ENCODE results near the gene ZNF157. TPM values are rescaled to one million over a fixed set of nuclear protein-coding genes. Genes with fewer than 3 reads are reported as not detected.
"Not testable (repeated sequence)": the region's sequence is repeated elsewhere in the genome, so short reads cannot be mapped to it uniquely, and the experiment has no call there.

ZNF157 gene
- total RNA-seq, 1 donor from 2014 or later = 0.58 TPM

- peaks cover 4% of the 10 kb centered on the region for H3K9me3 Mint-ChIP-seq
- no peak for DNase-seq (ENCODE audit: extremely low spot score, unreplicated experiment)
- no peak overlapping the region for H3K27ac Mint-ChIP-seq
- TF ChIP-seq, protein P1, sequence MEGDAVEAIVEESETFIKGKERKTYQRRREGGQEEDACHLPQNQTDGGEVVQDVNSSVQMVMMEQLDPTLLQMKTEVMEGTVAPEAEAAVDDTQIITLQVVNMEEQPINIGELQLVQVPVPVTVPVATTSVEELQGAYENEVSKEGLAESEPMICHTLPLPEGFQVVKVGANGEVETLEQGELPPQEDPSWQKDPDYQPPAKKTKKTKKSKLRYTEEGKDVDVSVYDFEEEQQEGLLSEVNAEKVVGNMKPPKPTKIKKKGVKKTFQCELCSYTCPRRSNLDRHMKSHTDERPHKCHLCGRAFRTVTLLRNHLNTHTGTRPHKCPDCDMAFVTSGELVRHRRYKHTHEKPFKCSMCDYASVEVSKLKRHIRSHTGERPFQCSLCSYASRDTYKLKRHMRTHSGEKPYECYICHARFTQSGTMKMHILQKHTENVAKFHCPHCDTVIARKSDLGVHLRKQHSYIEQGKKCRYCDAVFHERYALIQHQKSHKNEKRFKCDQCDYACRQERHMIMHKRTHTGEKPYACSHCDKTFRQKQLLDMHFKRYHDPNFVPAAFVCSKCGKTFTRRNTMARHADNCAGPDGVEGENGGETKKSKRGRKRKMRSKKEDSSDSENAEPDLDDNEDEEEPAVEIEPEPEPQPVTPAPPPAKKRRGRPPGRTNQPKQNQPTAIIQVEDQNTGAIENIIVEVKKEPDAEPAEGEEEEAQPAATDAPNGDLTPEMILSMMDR (conservative IDR thresholded peaks at IDR 0.05) = no peak
- peaks cover 4% of the 10 kb centered on the region for H3K4me1 Mint-ChIP-seq (ENCODE audit: unreplicated experiment)
- H3K4me3 Mint-ChIP-seq = no peak overlapping the region
- H3K36me3 Mint-ChIP-seq = no peaks in the 10 kb centered on the region
- no peaks in the 10 kb centered on the region for H3K27me3 Mint-ChIP-seq
Measured at GRCh38 chrX:47380268-47380667, 9.9 kb downstream of the ZNF157 start.

DNA sequence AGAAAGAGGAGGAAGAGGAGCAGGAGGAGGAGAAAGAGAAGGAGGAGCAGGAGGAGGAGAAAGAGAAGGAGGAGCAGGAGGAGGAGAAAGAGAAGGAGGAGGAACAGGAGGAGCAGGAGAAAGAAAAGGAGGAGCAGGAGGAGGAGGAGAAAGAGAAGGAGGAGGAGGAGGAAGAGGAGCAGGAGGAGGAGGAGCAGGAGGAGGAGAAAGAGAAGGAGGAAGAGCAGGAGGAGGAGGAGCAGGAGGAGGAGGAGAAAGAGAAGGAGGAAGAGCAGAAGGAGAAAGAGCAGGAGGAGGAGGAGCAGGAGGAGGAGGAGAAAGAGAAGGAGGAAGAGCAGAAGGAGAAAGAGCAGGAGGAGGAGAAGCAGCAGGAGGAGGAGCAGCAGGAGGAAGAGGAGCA lies 10.5 kb downstream of the ZNF157 start:
- H3K4me3 Mint-ChIP-seq; H3K27ac Mint-ChIP-seq; H3K27me3 Mint-ChIP-seq; H3K36me3 Mint-ChIP-seq; DNase-seq (ENCODE audit: extremely low spot score, unreplicated experiment); H3K9me3 Mint-ChIP-seq; H3K4me1 Mint-ChIP-seq (ENCODE audit: unreplicated experiment): not testable (repeated sequence)

DNA sequence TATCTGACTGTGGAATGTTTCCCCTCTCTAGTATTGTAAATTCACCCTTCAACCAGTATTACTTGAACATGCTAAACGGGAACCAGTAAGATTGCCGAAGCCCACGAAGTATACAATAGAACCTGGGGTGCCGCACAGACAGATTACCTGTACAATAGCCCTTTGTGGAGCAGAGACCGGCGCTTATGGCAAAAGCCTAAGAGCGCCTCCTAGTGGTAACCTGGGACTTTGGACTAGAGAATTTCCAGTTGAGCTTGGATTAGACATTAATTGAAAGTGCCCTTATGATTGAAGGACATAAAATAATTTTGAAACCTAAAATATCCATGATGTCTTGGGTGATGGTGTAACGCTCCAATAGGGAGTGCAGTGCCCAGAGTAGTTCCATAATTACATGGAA lies 14.1 kb downstream of the ZNF157 start:
- Mint-ChIP-seq H3K27ac (no peak overlapping the region), H3K36me3 (no peaks in the 10 kb centered on the region), H3K4me3 (no peak overlapping the region), H3K9me3 (peaks cover 4% of the 10 kb centered on the region), H3K27me3 (no peaks in the 10 kb centered on the region), H3K4me1 (ENCODE audit: unreplicated experiment) (peaks cover 4% of the 10 kb centered on the region)
- no peak for DNase-seq (ENCODE audit: extremely low spot score, unreplicated experiment)
- TF ChIP-seq, protein P1 (conservative IDR thresholded peaks at IDR 0.05) = peak; percentile 87

DNA sequence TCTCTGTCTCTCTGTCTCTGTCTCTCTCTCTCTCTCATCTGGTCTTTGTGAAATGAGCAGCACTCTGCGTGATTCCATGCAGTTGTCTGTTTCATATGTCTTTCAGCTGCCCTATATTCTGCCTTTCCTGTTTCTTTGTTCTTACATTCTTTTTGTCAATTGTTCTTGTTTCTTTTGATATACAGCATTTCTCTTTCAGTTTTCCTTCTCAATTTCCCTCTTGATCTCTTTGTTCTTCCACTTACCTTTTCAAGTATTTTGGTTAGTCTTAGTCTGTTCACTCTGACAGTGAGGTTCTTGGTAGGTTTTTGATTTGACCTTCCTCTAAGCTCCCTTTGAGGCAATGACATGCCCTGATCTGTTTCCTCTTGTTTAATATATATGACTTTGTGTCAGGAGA lies 20.4 kb downstream of the ZNF157 start:
- no peaks in the 10 kb centered on the region for H3K36me3 Mint-ChIP-seq
- TF ChIP-seq, protein P1 (conservative IDR thresholded peaks at IDR 0.05) = no peak
- no peak overlapping the region for H3K4me3 Mint-ChIP-seq
- no peaks in the 10 kb centered on the region for H3K4me1 Mint-ChIP-seq (ENCODE audit: unreplicated experiment)
- no peaks in the 10 kb centered on the region for H3K27me3 Mint-ChIP-seq
- no peak for DNase-seq (ENCODE audit: extremely low spot score, unreplicated experiment)
- H3K27ac Mint-ChIP-seq = no peak overlapping the region
- no peaks in the 10 kb centered on the region for H3K9me3 Mint-ChIP-seq

DNA sequence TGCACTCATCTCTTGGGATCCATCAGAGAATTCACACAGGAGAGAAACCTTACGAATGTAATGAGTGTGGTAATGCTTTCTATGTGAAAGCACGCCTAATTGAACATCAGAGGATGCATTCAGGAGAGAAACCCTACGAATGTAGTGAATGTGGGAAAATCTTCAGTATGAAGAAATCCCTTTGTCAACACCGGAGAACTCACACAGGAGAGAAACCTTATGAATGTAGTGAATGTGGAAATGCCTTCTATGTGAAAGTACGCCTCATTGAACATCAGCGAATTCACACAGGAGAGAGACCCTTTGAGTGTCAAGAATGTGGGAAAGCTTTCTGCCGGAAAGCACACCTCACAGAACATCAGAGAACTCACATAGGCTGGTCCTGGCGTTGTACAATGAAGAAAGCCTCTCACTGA lies 42.8 kb downstream of the ZNF157 start:
- H3K27me3 Mint-ChIP-seq = no peaks in the 10 kb centered on the region
- no peak for DNase-seq (ENCODE audit: extremely low spot score, unreplicated experiment)
- no peaks in the 10 kb centered on the region for H3K4me1 Mint-ChIP-seq (ENCODE audit: unreplicated experiment)
- H3K27ac Mint-ChIP-seq = no peak overlapping the region
- TF ChIP-seq, protein P1 (conservative IDR thresholded peaks at IDR 0.05) = no peak
- peaks cover 19% of the 10 kb centered on the region for H3K9me3 Mint-ChIP-seq
- peaks cover 13% of the 10 kb centered on the region for H3K36me3 Mint-ChIP-seq
- no peak overlapping the region for H3K4me3 Mint-ChIP-seq

- TF ChIP-seq, protein P1 (conservative IDR thresholded peaks at IDR 0.05) = no peak
- no peaks in the 10 kb centered on the region for H3K27me3 Mint-ChIP-seq
- H3K27ac Mint-ChIP-seq = no peak overlapping the region
- no peaks in the 10 kb centered on the region for H3K4me1 Mint-ChIP-seq (ENCODE audit: unreplicated experiment)
- peaks cover 3% of the 10 kb centered on the region for H3K36me3 Mint-ChIP-seq
- H3K4me3 Mint-ChIP-seq = no peak overlapping the region
- no peak for DNase-seq (ENCODE audit: extremely low spot score, unreplicated experiment)
- H3K9me3 Mint-ChIP-seq = peaks cover 26% of the 10 kb centered on the region
Measured at GRCh38 chrX:47420265-47420664, 49.9 kb downstream of the ZNF157 start.
